GM06990 (cell line): ENCODE data around the gene MDM1.
A peak's percentile ranks its signal among the peaks of the same experiment; 100 is the strongest.

Experiments used
- DNase-seq: peaks from one replicate; pipeline ENCODE4 v3.0.0-alpha.2; 2011; ENCODE audit not compliant: insufficient read length; ENCODE audit errors: extremely low read depth
- H3K27me3 ChIP-seq: replicated peaks from 2 replicates; pipeline ENCODE4 v1.6.0; 2011; ENCODE audit warnings: low read length; ENCODE audit not compliant: control insufficient read depth, insufficient read depth
- H3K36me3 ChIP-seq: 2 replicates; pipeline ENCODE4 v1.5.1; 2011; ENCODE audit warnings: low read length; ENCODE audit not compliant: control insufficient read depth, insufficient read depth
- H3K4me3 ChIP-seq: replicated peaks from 2 replicates; pipeline ENCODE4 v1.5.1; 2011; ENCODE audit warnings: low read depth, mild to moderate bottlenecking, control low read depth, low read length
- TF ChIP-seq, protein P1 (sequence below): IDR thresholded peaks from 2 replicates; pipeline ENCODE4 v1.5.1; 2011; ENCODE audit warnings: low read length, control low read depth, mild to moderate bottlenecking, inconsistent platforms; ENCODE audit not compliant: insufficient read depth, poor library complexity, severe bottlenecking

Gene MDM1, protein sequence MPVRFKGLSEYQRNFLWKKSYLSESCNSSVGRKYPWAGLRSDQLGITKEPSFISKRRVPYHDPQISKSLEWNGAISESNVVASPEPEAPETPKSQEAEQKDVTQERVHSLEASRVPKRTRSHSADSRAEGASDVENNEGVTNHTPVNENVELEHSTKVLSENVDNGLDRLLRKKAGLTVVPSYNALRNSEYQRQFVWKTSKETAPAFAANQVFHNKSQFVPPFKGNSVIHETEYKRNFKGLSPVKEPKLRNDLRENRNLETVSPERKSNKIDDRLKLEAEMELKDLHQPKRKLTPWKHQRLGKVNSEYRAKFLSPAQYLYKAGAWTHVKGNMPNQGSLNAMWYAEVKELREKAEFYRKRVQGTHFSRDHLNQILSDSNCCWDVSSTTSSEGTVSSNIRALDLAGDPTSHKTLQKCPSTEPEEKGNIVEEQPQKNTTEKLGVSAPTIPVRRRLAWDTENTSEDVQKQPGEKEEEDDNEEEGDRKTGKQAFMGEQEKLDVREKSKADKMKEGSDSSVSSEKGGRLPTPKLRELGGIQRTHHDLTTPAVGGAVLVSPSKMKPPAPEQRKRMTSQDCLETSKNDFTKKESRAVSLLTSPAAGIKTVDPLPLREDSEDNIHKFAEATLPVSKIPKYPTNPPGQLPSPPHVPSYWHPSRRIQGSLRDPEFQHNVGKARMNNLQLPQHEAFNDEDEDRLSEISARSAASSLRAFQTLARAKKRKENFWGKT

DNA sequence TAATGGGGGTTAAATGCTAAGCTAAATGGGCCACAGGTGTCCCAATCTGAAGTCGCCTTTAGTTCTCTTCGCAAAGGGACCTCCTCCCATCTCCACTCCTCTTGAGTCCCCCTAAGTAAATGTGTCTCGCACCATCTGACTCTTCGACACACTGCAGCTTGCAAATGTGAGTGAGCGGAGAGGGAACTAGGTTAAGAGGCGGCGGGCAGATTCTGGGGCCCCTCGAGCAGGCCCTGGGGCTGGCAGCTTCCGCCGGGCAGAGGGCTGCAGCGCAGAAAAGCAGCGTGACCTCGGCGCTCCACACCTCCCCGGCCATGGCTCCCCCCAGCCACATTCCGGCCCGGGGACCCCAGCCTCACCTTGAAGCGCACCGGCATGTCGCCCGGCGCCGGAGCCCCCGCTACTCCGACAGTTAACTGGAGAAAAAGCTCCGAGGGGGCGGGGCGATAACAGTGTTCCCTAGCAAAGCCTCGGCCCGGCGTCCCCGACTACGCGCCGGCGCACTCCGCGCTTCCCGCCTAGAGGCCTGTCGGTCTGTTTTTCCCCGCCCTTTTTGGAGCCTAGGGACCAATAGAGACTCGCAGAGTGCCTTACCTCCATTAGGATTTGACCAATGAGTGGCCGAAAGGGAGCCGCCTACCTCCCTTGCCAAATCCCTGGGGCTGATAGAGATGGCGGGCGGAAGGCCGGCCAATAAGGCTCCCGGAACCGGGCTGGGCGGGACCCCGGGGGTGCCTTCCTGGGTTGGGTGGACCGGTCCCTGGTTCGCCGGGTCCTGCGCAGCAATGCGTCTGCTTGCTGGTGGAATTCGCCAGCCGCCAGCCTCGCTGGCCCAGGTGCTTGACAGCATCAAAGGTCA, at the start of gene MDM1:
Gene MDM1, minus strand, starts transcription at position 494 of the 859 bp plus-strand sequence. Its CDS starts 117 bp downstream, at position 377.
- TF ChIP-seq, protein P1, sequence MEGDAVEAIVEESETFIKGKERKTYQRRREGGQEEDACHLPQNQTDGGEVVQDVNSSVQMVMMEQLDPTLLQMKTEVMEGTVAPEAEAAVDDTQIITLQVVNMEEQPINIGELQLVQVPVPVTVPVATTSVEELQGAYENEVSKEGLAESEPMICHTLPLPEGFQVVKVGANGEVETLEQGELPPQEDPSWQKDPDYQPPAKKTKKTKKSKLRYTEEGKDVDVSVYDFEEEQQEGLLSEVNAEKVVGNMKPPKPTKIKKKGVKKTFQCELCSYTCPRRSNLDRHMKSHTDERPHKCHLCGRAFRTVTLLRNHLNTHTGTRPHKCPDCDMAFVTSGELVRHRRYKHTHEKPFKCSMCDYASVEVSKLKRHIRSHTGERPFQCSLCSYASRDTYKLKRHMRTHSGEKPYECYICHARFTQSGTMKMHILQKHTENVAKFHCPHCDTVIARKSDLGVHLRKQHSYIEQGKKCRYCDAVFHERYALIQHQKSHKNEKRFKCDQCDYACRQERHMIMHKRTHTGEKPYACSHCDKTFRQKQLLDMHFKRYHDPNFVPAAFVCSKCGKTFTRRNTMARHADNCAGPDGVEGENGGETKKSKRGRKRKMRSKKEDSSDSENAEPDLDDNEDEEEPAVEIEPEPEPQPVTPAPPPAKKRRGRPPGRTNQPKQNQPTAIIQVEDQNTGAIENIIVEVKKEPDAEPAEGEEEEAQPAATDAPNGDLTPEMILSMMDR = no peak
- H3K27me3 ChIP-seq = no peaks in the 10 kb centered on the region
- peak within 1 kb of the TSS; percentile 80 for H3K4me3 ChIP-seq
- H3K36me3 ChIP-seq = peaks cover 1% of the 10 kb centered on the region; the same call in 1 of the 2 replicates
- DNase-seq = peak; percentile 97

- Histone ChIP-seq H3K36me3 (no peaks in the 10 kb centered on the region), H3K27me3 (no peaks in the 10 kb centered on the region), H3K4me3 (no peak overlapping the region)
- DNase-seq = no peak
- TF ChIP-seq, protein P1 = no peak
Observed at GRCh38 chr12:68381476-68382219, 49.5 kb upstream of the MDM1 start.

DNA sequence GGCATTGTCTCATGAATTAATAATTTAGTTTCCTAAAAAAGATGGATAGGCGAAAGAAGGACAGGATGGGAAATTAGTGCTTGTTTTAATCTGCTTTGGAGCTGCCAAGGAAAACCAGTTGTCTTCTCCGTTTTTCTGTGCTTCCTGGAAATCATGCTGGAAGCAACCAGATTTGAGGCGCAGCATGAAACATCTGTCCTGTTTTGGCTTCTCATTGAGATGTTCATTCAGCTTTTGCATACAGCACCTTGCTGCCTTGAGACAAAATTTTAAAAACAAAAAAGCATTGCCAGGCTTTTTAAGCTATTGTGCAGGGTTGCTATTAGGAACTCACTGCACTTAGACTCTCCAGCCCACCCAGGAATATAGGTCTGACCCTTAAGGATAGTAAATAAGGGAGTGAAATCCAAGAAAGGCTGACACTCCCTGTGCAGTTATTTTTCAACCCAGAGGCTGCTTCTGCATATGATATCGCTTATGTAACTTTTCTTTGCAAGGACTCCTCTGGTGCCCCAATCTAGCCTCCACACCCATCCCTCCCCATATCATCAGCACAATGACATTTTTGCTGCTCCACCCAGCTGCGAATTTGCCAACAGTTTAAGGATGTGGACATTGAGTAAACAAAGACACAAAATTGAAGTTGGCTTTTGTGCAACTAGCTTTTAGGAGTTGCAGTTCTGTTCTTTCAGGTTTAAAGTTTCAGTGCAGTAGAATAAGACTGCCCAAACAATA, 46.9 kb upstream of the MDM1 start:
- TF ChIP-seq, protein P1 = no peak
- no peaks in the 10 kb centered on the region for H3K36me3 ChIP-seq
- H3K4me3 ChIP-seq = no peak overlapping the region
- no peak for DNase-seq
- no peaks in the 10 kb centered on the region for H3K27me3 ChIP-seq

DNA sequence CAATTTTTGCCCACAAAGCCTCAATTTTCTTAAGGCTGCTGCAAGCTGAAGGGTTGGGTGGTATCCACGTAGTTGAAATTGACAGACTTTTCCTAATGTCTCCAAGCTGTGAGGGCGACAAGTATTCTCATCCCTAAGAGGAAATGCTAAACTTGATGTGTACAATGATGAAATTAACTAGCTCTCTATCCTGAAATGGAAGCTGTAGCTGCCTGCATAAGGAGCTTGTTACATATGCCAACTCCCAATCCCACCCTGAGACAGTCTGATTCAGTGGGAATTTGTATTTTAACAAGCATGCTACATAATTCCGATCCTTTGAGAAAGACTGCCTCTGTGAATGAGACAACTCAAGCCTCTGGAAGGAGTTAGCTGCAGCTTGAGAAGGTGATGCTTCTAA, 45.7 kb upstream of the MDM1 start:
- TF ChIP-seq, protein P1 = no peak
- H3K27me3 ChIP-seq = no peaks in the 10 kb centered on the region
- no peak for DNase-seq
- H3K4me3 ChIP-seq = no peak overlapping the region
- H3K36me3 ChIP-seq = no peaks in the 10 kb centered on the region

DNA sequence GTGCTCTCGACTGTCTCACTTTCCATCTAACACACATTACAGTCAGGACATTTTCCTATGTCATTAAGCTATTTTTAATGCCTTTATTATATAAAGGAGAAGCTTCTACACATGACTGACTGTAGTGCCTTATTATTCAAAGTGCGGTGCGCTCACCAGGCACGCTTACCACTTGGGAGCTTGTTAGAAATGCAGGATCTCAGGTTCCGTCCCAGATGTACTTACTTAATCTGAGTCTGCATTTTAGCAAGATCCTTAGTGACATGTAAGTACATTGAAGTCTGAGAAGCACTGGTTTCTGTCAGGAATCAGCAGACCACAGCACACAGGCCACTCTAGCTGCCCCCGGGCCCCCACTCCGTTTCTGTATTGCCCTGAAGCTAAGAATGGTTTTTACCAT, 44.7 kb upstream of the MDM1 start:
- TF ChIP-seq, protein P1 = no peak

More for the DNA sequence above, 44.7 kb upstream of the MDM1 start:
- no peak overlapping the region for H3K4me3 ChIP-seq
- H3K27me3 ChIP-seq = no peaks in the 10 kb centered on the region
- H3K36me3 ChIP-seq = no peaks in the 10 kb centered on the region
- DNase-seq = no peak
